Kidney glomerular epithelial cell (primary cell): ENCODE measurements around the gene DNALI1.
"Not testable (repeated sequence)": the region's sequence is repeated elsewhere in the genome, so short reads cannot be mapped to it uniquely, and the experiment has no call there.

Experiments
- DNase-seq: peaks from one replicate; lab custom pipeline; 2025; lab: John Stamatoyannopoulos, UW

DNALI1 gene

GRCh38 chr1:37556712-37557196 is at the start of gene DNALI1:
DNALI1 (plus strand) TSS chr1:37556940; CDS start chr1:37556995, 55 bp downstream.
- DNase-seq: peak; percentile 86

GRCh38 chr1:37509181-37509580 is 47.6 kb upstream of the DNALI1 start:
- DNase-seq: no peak

DNA sequence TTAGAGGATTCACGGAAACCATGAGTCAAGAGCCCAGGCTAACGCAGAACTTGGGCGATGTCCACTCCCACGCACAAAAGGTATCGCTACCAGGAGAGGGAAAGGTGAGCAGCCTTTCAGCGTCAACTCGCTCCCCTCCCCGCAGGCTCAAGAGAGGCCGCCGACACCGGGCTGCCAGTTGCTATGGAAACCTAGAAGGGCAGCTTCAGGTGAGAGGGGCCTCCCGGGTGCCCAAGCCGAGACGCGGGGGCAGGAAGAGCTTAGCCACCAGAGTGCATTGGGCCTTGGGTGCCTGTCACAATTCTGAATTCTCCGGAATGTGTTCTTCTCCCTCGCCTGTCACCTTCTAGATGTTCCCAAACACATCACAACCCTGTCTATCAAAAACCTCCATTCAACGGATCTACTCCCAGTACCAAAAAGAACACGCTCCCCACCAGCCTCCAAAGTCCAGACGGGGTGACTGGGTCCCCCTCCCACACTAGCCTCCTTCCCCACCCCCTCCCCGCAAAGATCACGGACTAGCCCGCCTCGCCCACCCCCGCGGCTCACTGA is 42.9 kb upstream of the DNALI1 start:
- peak; percentile 21 for DNase-seq

DNA sequence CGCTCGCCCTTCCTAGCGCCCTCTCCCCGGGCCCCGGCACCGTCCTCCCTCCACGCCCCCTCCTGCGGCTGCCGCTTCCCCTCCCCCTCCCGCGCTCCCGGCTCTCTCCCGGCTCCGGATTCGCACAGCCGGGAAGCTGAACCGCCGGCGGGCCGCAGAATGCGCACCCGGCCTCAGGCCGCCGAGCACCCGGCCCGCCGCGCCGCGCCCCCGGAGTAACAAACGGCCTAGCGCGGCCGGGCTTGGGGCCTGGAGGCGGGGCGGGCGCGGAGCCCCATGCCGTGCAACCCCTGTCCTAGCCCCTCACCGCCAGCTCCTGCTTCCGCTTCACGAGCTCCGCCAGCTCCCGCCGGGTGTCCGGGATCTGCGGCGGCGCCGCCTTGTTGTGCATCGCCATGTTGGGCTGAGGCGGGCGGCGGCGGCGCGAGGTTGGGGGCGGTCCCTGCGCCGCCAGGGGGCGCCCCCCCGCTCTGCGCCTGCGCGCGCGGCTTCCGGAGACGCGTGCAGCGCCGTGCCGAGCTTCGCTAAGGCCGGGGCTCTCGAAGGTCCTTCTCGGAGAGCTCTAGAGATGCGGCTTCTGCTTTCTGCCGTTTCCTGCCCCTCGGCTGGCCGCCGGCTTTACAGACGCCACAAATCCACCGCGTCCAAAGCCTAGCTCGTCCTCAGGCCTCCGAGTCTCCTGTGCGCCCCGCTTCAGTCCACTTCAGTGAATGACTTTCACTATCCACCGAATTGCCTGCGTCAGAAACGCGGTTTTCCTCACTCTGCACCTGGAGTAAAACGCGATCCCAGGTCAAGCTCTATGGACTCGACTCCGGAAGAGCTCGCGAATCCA is 42.2 kb upstream of the DNALI1 start, which contains the start of gene MEAF6:
Gene MEAF6, minus strand, starts transcription at position 417 of the 835 bp plus-strand sequence. Its CDS starts 20 bp downstream, at position 397.
- DNase-seq: peak; percentile 83

DNA sequence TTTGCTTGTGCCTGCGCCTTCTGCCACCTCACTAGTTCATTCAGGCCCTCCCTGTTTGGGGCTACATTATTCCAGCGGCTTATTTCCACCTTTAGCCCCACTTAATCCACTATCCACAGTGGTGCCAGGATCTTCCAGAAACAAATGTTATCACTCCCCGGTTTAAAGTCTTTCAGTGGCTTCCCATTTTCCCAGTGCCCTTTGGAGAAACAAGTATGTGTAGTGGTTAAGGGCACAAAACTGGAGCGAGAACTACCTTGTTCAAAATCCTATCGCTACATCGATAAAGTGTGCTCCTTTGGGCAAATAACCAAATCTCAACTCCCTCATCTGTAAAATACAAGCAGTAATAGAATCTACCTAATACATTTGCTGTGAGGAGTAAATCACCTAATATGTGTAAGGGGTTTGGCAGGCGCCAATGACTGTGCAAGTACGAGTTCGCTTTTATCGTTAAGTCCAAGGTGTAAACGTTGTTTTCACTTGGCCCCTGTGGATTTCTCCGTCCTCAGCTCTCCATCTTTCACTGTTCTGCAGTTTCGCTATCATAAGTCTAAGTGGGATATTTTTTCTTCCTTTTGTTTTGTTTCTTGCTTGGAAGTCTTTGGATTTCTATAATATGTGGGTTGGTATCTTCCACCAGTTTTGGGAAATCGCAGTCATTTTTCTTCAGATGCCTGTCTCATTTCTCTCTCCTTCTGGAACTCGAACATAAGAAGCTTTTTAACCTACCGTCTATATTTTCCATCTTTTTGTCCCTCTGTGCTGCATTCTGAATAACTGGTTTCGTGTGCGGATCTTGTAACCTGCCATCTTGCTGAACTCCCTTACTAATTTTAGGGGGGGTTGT is 41.3 kb upstream of the DNALI1 start:
- DNase-seq: no peak

DNA sequence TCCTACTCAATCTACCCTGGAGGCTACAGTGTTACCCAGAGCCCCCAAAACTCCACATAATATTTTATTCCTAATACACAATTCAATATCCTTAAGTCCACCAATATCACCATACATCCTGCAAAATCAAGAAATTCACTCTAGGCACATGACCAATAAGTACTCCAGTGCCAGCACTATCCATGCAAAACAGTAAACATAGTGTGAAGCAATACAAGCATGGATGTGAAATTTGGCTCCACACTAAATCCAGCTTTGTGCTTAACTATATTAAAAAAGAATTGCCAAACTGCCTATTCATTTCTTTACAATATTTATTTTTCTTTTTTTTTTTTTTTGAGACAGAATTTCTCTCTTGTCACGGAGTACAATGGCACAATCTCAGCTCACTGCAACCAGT is 39.2 kb upstream of the DNALI1 start:
- no peak for DNase-seq

- DNase-seq: not testable (repeated sequence)
Measured at GRCh38 chr1:37518241-37518640, 38.5 kb upstream of the DNALI1 start.

- not testable (repeated sequence) for DNase-seq
Measured at GRCh38 chr1:37518929-37519328, 37.8 kb upstream of the DNALI1 start.

GRCh38 chr1:37519613-37520012 is 37.1 kb upstream of the DNALI1 start:
- no peak for DNase-seq

- DNase-seq: not testable (repeated sequence)
Measured at GRCh38 chr1:37529888-37530287, 26.9 kb upstream of the DNALI1 start.

- DNase-seq: not testable (repeated sequence)
Measured at GRCh38 chr1:37532418-37533156, 24.2 kb upstream of the DNALI1 start.

DNA sequence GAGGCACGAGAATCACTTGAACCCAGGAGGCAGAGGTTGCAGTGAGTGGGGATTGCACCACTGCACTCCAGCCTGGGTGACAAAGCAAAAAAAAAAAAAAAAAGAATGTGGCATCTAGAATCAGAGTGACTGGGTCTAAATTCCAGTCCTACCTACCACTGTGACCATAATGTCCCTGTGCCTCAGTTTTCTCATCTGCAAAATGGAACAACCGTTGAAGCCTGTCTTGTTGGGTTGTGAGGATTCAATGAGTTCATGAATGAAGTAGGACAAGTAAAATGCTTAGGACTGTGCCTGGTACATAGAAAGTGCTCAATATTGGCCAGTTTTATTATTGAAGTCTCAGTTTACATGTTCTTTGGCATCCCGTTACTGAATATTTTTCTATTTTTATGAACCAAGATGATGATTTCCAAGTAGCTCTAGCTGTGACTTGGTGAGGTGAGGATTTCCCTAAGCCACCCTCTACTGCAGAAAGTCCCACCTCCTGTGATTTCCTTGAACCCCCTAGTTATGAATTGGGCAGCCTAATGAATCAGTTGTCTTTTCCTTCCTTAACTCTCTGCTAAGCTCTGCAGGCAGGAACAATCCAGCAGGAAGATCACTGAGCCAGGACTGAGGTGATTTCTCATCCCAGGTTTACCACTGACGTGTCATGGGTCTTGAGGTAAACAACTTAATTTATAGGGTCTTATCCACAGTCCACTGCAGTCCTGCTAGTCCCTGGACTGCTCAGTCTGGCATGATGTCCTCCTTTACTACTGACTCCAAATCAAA is 23.2 kb upstream of the DNALI1 start:
- no peak for DNase-seq

- no peak for DNase-seq
Measured at GRCh38 chr1:37537378-37537777, 19.4 kb upstream of the DNALI1 start.

DNA sequence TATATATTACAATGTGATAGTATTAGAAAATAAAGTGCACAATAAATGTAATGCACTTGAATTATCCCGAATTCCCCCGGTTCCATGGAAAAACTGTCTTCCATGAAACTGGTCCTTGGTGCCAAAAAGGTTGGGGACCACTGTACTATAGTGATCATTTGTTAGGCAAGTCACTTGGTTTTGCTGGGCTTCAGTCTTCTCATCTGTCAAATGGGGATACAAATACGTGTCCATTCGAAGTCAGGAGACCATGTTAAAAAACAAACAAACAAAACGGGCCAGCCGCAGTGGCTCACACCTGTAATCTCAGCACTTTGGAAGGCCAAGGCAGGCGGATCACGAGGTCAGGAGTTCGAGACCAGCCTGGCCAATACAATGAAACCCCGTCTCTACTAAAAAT is 17.6 kb upstream of the DNALI1 start:
- DNase-seq: not testable (repeated sequence)

GRCh38 chr1:37540036-37540785 is 16.5 kb upstream of the DNALI1 start:
- no peak for DNase-seq

GRCh38 chr1:37544530-37544929 is 12.2 kb upstream of the DNALI1 start:
- no peak for DNase-seq

DNA sequence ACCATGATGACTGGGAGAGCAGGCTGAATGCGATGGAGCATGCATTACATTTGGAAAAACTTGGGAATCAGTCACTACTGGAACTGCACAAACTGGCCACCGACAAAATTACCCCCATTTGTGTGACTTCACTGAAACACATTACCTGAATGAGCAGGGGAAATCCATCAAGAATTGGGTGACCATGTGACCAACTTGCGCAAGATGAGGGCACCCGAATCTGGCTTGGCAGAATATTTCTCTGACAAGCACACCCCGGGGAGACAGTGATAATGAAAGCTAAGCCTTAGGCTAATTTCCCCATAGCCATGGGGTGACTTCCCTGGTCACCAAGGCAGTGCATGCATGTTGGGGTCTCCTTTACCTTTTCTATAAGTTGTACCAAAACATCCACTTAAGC is 11.7 kb upstream of the DNALI1 start:
- DNase-seq: no peak

DNA sequence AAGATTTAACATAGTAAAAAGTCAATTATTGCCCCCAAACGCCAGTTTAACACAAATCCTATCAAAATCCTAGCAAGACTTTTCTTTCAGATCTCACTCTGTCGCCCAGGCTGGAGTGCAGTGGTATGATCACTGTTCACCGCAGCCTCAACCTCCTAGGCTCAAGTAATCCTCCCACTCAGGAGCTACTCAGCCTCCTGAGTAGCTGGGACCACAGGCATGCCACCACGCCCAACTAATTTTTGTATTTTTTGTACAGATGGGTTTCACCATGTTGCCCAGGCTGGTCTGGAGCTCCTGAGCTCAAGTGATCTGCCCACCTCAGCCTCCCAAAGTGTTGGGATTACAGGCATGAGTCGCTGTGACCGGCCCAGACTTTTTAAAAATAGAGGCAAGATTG is 7.4 kb upstream of the DNALI1 start:
- DNase-seq: no peak

DNA sequence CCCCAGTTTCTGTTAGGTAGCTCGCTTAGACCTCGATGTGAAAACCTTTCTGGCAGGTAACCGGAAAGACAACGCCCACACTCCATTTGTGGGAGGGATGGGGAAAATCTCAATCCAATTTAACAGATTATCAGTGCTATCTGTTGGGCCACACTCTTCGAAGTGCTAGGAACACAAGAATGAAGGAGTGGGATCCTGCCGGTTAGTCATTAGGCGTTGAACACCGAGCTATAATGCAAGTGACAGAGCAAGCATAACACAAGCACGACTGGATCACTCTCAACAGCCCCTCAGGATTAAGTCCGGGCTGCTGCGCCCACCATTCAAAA is 3.2 kb upstream of the DNALI1 start:
- no peak for DNase-seq
